ENCODE data around the gene FCHO2.

The FCHO2 gene

GRCh38 chr5:73114044-73114688 lies 158.3 kb downstream of the FCHO2 start:
- no peak for DNase-seq (ENCODE audit: low read depth in 2 of 2)

- DNase-seq (ENCODE audit: low read depth in 2 of 2): no peak
Observed at GRCh38 chr5:73115399-73116051, 159.7 kb downstream of the FCHO2 start.

DNA sequence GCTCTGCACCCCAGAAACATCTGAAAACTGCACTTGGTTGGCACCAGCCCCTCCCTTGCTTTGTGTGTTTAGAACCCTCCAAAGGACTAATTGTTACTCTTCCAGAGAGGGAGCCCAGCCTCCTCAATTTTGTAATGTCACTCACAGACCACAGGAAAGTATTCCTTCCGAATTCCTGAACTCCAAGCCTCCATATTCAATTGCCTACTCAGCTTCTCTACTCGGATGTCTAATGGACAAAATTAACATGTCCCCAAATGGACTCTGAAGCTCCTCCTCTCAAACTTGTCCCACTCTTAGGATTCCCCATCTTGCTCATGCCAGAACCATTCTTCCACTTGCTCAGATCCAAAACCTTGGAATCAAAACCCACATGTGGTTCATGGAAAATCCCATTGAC lies 160.7 kb downstream of the FCHO2 start:
- no peak for DNase-seq (ENCODE audit: low read depth in 2 of 2)

GRCh38 chr5:73117088-73117740 lies 161.4 kb downstream of the FCHO2 start:
- DNase-seq (ENCODE audit: low read depth in 2 of 2): no peak

GRCh38 chr5:73118391-73118973 lies 162.6 kb downstream of the FCHO2 start:
- DNase-seq (ENCODE audit: low read depth in 2 of 2): no peak

DNA sequence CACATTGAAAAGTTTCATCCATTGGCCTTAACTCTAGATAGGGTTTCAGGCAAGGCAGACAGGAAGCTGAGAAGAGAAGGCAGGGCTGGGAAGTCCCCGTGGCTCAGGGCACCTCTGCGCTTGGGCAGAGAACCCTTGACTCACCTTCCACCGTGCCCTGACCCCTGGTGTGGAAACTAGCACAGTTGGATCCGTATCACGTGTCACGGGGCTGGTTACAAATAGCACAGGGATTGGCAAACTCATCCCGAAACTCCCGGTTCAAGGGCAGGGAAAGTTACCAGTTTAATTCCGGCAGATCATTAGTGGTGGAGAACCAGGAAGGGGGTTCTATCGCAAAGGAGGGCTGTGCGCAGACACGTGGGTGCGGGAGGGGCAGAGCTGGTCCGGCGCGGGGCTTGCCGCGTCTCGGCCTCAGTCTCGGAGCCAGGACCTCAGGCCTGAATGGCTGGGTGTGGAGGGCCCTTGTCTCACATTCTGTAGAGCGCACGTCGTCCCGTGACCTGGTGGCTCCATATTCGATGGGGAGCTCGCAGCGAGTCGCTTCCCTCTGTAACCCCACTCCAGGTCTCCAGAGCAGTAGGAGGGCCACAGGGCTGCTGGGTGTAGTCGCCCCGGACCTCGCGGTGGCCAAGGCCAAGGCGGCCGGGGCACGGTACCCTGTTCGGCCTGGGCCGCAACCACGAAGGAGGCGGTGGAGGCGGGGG lies 163.8 kb downstream of the FCHO2 start:
- DNase-seq (ENCODE audit: low read depth in 2 of 2): no peak

DNA sequence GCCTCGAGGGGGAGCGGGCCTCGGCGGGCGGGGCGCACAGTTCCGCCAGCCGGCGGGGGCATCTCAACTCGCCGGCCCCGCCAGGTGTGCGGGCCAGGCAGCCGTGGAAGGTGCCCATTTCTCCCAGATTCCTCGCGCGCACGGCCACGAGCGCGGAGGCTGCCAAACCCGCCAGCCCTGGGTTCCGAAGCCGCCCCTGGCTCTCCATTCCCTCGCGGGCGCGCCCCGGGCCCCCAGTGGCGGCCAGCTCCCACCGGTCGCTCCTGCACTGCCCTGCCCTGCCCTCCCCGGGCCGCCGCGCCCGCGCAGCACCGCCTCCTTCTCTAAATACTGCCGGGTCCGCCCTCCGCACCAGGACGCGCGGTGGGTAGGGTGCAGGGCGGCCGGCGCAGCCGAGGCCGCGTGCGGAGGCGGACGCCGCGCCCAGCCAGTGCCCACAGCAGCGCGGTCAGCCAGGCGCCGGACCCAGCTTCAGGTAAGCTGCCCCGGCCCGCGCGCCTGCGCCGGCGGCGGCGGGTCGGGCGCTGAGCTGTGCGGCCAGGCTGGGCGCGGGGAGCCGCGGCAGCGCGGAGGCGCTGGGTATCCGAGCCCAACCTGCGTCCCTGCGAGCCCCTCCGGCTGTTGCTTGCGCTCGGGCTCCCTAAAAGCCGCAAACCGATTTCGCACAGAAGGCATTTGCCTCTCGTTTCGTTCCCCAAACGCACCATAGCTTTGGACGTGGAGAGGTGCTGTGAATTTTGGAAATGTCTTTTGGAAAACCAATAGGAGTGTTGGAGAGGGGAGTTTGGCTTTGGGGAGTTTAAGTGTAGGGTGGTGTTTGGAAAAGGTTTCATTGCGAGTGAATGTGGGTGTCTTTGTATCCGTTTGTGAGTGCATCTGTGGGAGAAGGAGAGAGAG lies 164.6 kb downstream of the FCHO2 start, which contains the start of gene TMEM171:
Gene TMEM171, plus strand, starts transcription at position 354 of the 897 bp plus-strand sequence. CDS start 2,799 bp downstream, outside the sequence.
- DNase-seq (ENCODE audit: low read depth in 2 of 2): no peak

GRCh38 chr5:73121119-73121463 lies 165.2 kb downstream of the FCHO2 start:
- no peak for DNase-seq (ENCODE audit: low read depth in 2 of 2)

GRCh38 chr5:73122875-73123810 lies 167.3 kb downstream of the FCHO2 start:
- DNase-seq (ENCODE audit: low read depth in 2 of 2): no peak

DNA sequence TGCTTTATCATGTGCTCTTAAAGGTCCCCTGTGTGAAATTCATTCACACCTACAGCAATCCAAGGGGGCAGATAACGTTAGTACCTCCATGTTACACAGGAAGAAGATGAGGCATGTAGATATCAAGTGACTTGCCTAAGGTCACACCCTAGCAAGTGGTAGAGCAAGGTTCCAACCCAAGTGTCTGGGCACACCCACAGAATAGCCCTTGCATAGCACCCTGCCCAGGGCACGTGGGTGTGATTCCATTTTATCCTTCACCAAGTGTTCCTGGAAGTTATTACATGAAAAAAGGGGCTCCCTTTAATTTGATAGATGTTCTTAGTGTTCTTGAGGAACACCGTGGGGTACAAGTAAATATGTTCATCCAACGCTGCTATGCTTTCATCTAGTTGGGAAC lies 169.4 kb downstream of the FCHO2 start:
- DNase-seq (ENCODE audit: low read depth in 2 of 2): no peak

DNA sequence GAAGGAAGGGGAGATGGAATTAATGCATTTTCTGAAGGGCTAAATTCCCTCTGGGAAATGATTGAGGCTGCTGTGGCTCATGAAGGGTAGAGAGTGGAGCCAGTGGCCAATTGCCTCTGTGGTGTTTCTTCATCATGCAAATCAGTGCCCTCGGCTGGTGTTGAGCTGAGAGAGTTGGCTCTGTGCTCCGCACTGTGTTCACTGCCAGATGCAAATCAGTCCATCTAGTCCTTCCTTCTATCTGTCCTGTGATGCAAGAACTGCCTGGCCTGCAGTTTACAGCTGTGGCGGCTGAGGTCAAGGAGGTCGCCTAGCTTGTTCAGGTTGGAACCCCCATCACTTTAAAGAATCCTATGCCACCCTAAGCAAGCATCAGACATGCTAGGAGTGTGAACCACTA lies 170.5 kb downstream of the FCHO2 start:
- DNase-seq (ENCODE audit: low read depth in 2 of 2): no peak

- no peak for DNase-seq (ENCODE audit: low read depth in 2 of 2)
Observed at GRCh38 chr5:73126957-73127356, 171.1 kb downstream of the FCHO2 start.

- no peak for DNase-seq (ENCODE audit: low read depth in 2 of 2)
Observed at GRCh38 chr5:73129143-73129542, 173.3 kb downstream of the FCHO2 start.

GRCh38 chr5:73130811-73131210 lies 175.0 kb downstream of the FCHO2 start:
- no peak for DNase-seq (ENCODE audit: low read depth in 2 of 2)

DNA sequence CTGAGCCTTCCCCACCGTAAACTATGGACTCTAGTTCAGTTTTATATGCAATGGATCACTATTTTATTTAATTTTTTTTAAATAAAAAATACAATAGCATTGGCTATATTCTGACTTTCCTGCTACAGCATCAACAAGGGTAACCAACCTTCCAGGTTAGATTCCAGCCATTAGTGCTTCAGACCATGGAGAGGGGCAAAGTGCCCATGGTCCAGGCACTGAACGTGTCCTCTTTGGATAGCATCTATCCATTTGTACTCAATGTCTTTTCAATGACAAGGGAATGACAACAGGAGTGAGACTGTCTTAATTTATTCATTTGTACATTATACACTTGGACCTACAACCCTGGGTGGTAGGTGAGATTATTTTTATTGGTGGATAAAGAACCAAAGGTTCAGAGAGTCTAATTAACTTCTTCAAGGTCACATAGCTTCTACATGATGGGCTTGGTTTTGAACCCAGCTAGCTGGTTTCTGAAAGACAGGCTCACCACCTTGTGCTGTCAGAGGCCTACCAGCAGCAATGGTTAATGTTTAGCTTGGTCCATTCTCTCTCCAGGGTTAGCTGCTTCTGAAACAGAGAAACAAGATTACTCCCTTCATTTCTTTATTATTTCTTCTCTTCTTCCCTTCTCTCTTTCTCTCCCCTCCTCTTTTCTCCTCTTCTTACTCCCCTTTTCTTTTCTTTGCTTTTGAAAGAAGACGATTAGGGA lies 176.0 kb downstream of the FCHO2 start:
- DNase-seq (ENCODE audit: low read depth in 2 of 2): no peak

- DNase-seq (ENCODE audit: low read depth in 2 of 2): no peak
Observed at GRCh38 chr5:73132759-73133158, 176.9 kb downstream of the FCHO2 start.

DNA sequence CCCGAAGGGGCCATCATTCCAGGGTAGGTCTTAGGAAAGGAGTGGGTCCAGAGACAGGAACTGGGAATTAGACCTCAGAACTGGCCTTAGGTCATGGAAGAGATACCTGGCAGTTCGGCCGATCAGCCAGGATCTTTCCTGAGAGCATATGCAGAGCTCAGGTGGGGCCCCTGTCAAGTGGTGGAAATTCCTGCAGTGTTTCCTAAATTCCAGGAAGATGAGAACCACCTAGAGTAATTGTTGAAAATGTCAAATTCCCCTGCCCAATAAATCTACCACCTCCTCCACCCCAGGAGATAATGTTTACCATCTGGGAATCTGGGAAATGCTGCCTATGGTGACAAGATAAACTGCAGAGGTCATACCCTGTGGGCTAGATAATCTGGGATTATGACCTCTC lies 179.2 kb downstream of the FCHO2 start:
- DNase-seq (ENCODE audit: low read depth in 2 of 2): no peak

DNA sequence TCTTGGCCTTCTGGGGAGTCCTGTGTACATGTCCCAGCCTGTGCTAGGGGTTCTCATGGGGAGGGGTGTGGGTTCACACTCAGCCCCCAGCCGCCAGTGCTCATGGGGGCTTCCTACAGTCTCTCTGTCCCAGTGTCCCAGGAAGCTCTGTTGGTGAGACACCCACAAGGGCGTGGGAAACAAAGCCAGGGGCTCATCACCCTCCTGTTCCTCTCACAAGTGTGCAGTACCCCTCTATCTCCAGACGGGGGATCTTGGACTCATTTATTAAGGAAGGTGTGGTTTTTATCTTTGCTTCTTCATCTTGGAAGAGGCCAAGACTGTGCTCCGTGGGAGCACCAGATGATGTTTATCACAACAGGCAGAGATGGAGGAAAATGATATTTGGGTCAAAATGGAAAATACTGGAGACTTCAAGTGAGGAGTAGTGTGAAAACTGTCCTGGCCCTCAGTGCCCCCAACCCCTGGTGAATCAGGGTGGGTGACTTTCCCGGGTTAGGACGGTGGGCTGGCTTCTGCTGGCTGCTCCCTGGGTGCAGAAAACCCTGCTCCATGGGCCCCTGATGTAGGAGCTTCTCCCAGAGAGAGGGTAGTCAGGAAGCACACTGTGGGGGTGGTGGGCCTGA lies 179.7 kb downstream of the FCHO2 start:
- no peak for DNase-seq (ENCODE audit: low read depth in 2 of 2)

GRCh38 chr5:73136055-73136562 lies 180.3 kb downstream of the FCHO2 start:
- no peak for DNase-seq (ENCODE audit: low read depth in 2 of 2)

All from stimulated activated CD4-positive, alpha-beta T cell treated with anti-CD3 and anti-CD28 coated beads, Interleukin-4, amount 100 ng/mL, for 48 hours (primary cell).